ENCODE results near the gene SPATA45. TPM values are rescaled to one million over a fixed set of nuclear protein-coding genes. Genes with fewer than 3 reads are reported as not detected.
"Not testable (repeated sequence)": the region's sequence is repeated elsewhere in the genome, so short reads cannot be mapped to it uniquely, and the experiment has no call there.

Gene SPATA45
- total RNA-seq, 1 donor from 2014 or later, result not detected

- no peaks in the 10 kb centered on the region for H3K9me3 Mint-ChIP-seq
- DNase-seq (ENCODE audit: extremely low spot score, unreplicated experiment), result no peak
- H3K4me1 Mint-ChIP-seq (ENCODE audit: unreplicated experiment), result no peaks in the 10 kb centered on the region
- H3K27ac Mint-ChIP-seq, result no peak overlapping the region
- H3K36me3 Mint-ChIP-seq, result peaks cover 28% of the 10 kb centered on the region
- no peaks in the 10 kb centered on the region for H3K27me3 Mint-ChIP-seq
- H3K4me3 Mint-ChIP-seq, result no peak overlapping the region
- TF ChIP-seq CTCF (conservative IDR thresholded peaks at IDR 0.05), result no peak
These were observed 26.1 kb upstream of the SPATA45 start for GRCh38 chr1:212873518-212873917.

- Mint-ChIP-seq H3K4me3 (no peak overlapping the region), H3K27me3 (no peaks in the 10 kb centered on the region), H3K9me3 (no peaks in the 10 kb centered on the region), H3K36me3 (peaks cover 23% of the 10 kb centered on the region), H3K4me1 (ENCODE audit: unreplicated experiment) (no peaks in the 10 kb centered on the region), H3K27ac (no peak overlapping the region)
- no peak for DNase-seq (ENCODE audit: extremely low spot score, unreplicated experiment)
- no peak for TF ChIP-seq CTCF (conservative IDR thresholded peaks at IDR 0.05)
These were observed 24.5 kb upstream of the SPATA45 start for GRCh38 chr1:212871976-212872375.

- no peaks in the 10 kb centered on the region for H3K9me3 Mint-ChIP-seq
- no peak overlapping the region for H3K4me3 Mint-ChIP-seq
- no peak overlapping the region for H3K27ac Mint-ChIP-seq
- TF ChIP-seq CTCF (conservative IDR thresholded peaks at IDR 0.05), result no peak
- peaks cover 4% of the 10 kb centered on the region for H3K36me3 Mint-ChIP-seq
- peaks cover 10% of the 10 kb centered on the region for H3K4me1 Mint-ChIP-seq (ENCODE audit: unreplicated experiment)
- no peaks in the 10 kb centered on the region for H3K27me3 Mint-ChIP-seq
- DNase-seq (ENCODE audit: extremely low spot score, unreplicated experiment), result no peak
These were observed 19.7 kb upstream of the SPATA45 start for GRCh38 chr1:212867192-212867591.

GRCh38 chr1:212864201-212864600 is 16.8 kb upstream of the SPATA45 start:
- no peak overlapping the region for H3K4me3 Mint-ChIP-seq
- no peak for DNase-seq (ENCODE audit: extremely low spot score, unreplicated experiment)
- no peaks in the 10 kb centered on the region for H3K27me3 Mint-ChIP-seq
- H3K36me3 Mint-ChIP-seq, result peaks cover 4% of the 10 kb centered on the region
- H3K27ac Mint-ChIP-seq, result no peak overlapping the region
- TF ChIP-seq CTCF (conservative IDR thresholded peaks at IDR 0.05), result no peak
- H3K9me3 Mint-ChIP-seq, result no peaks in the 10 kb centered on the region
- peaks cover 12% of the 10 kb centered on the region for H3K4me1 Mint-ChIP-seq (ENCODE audit: unreplicated experiment)

GRCh38 chr1:212863345-212863744 is 15.9 kb upstream of the SPATA45 start:
- not testable (repeated sequence) for DNase-seq (ENCODE audit: extremely low spot score, unreplicated experiment); H3K27ac Mint-ChIP-seq; H3K4me3 Mint-ChIP-seq; H3K27me3 Mint-ChIP-seq; H3K36me3 Mint-ChIP-seq; H3K9me3 Mint-ChIP-seq
- H3K4me1 Mint-ChIP-seq (ENCODE audit: unreplicated experiment), result peaks cover 15% of the 10 kb centered on the region

- H3K9me3 Mint-ChIP-seq, result no peaks in the 10 kb centered on the region
- no peaks in the 10 kb centered on the region for H3K27me3 Mint-ChIP-seq
- DNase-seq (ENCODE audit: extremely low spot score, unreplicated experiment), result no peak
- no peak for TF ChIP-seq CTCF (conservative IDR thresholded peaks at IDR 0.05)
- H3K4me3 Mint-ChIP-seq, result no peak overlapping the region
- peaks cover 21% of the 10 kb centered on the region for H3K4me1 Mint-ChIP-seq (ENCODE audit: unreplicated experiment)
- no peak overlapping the region for H3K27ac Mint-ChIP-seq
- peaks cover 7% of the 10 kb centered on the region for H3K36me3 Mint-ChIP-seq
These were observed 14.8 kb upstream of the SPATA45 start for GRCh38 chr1:212862111-212862690.
